Epidermal melanocyte (primary cell): ENCODE measurements around the gene RNGTT.
"Not testable (repeated sequence)": the region's sequence is repeated elsewhere in the genome, so short reads cannot be mapped to it uniquely, and the experiment has no call there.

Experiments used
- DNase-seq: peaks from one replicate; pipeline ENCODE4 v3.0.0; 2011; ENCODE audit warnings: low spot score; ENCODE audit not compliant: insufficient read length

Gene RNGTT

GRCh38 chr6:88972504-88973423, 9.3 kb upstream of the RNGTT start:
- DNase-seq, result no peak

GRCh38 chr6:88970301-88970700, 6.9 kb upstream of the RNGTT start:
- DNase-seq, result no peak

GRCh38 chr6:88969255-88969654, 5.8 kb upstream of the RNGTT start:
- DNase-seq, result not testable (repeated sequence)

- no peak for DNase-seq
Observed at GRCh38 chr6:88967891-88968290, 4.5 kb upstream of the RNGTT start.

GRCh38 chr6:88965691-88966090, 2.3 kb upstream of the RNGTT start:
- no peak for DNase-seq

- DNase-seq, result no peak
Observed at GRCh38 chr6:88964509-88964908, 1.1 kb upstream of the RNGTT start.

- no peak for DNase-seq
Observed at GRCh38 chr6:88958842-88959241, 4.6 kb downstream of the RNGTT start.

GRCh38 chr6:88953550-88954386, 9.7 kb downstream of the RNGTT start:
- no peak for DNase-seq

GRCh38 chr6:88952065-88952704, 11.2 kb downstream of the RNGTT start:
- no peak for DNase-seq

GRCh38 chr6:88945415-88946008, 17.9 kb downstream of the RNGTT start:
- DNase-seq, result no peak

- DNase-seq, result no peak
Observed at GRCh38 chr6:88933521-88933920, 29.9 kb downstream of the RNGTT start.

- not testable (repeated sequence) for DNase-seq
Observed at GRCh38 chr6:88932019-88932418, 31.4 kb downstream of the RNGTT start.

GRCh38 chr6:88922775-88923548, 40.5 kb downstream of the RNGTT start:
- no peak for DNase-seq

- no peak for DNase-seq
Observed at GRCh38 chr6:88921734-88922133, 41.7 kb downstream of the RNGTT start.

GRCh38 chr6:88920774-88921733, 42.4 kb downstream of the RNGTT start:
- no peak for DNase-seq

GRCh38 chr6:88920088-88920487, 43.3 kb downstream of the RNGTT start:
- no peak for DNase-seq

GRCh38 chr6:88919032-88919431, 44.4 kb downstream of the RNGTT start:
- no peak for DNase-seq

- no peak for DNase-seq
Observed at GRCh38 chr6:88916615-88917208, 46.7 kb downstream of the RNGTT start.
